HCT116 (cell line): Measurements from ENCODE around the gene SDF4. TPM values are rescaled to one million over a fixed set of nuclear protein-coding genes. Genes with fewer than 3 reads are reported as not detected.

Experiments
- ATAC-seq: fragments of 200-7000 bp; cut with Tn5 transposase; 2 replicates; pipeline ENCODE4 v1.9.1; 2020; ENCODE audit warnings: mild to moderate bottlenecking, moderate library complexity
- BruUV-seq: library from RNA; stranded (reverse); fragments of 400-500 nt; replicated peaks from 2 replicates; lab custom pipeline; 2021; lab: Mats Ljungman, UMichigan
- CTCF ChIA-PET: fragments of 300-600 bp; sonication (Branson Sonifier 250); formaldehyde crosslinking; loops from one replicate; lab custom pipeline; 2021; ENCODE audit warnings: antibody characterized with exemption; lab: Charles Lee
- POLR2A ChIA-PET: fragments of 300-600, 350-600 bp; sonication (Branson Sonifier 250); formaldehyde crosslinking; loops from one replicate; lab custom pipeline; 2021; ENCODE audit warnings: antibody characterized with exemption; lab: Charles Lee
- RAD21 ChIA-PET, 2 experiments: fragments of 300-600 bp; sonication (Branson Sonifier 250); formaldehyde crosslinking; loops; one replicate each; lab custom pipeline; 2023; ENCODE audit warnings: low total read pairs in 2 of 2; ENCODE audit not compliant: uncharacterized antibody in 2 of 2, unreplicated experiment in 2 of 2, low non-redundant PET in 1 of 2; lab: Charles Lee
- DNase-seq: peaks from one replicate; pipeline ENCODE4 v3.0.0-alpha.2; 2010; ENCODE audit warnings: low read depth, low spot score
- H2AFZ ChIP-seq: fragments of 200-600 bp; shearing (Covaris generic), sonication (generic); 2 replicates; pipeline ENCODE4 v1.6.1; 2017; ENCODE audit warnings: low read depth, mixed run types, mixed read lengths, antibody characterized with exemption, low read length; ENCODE audit not compliant: poor library complexity, severe bottlenecking
- H3K27ac ChIP-seq: 2 replicates; pipeline ENCODE4 v1.5.1; 2012; ENCODE audit warnings: low read depth, low read length
- H3K27me3 ChIP-seq: fragments of 200-600 bp; sonication (generic); 2 replicates; pipeline ENCODE4 v1.6.1; 2016; ENCODE audit warnings: mixed run types, low read length, mixed read lengths; ENCODE audit not compliant: insufficient read depth
- H3K36me3 ChIP-seq, 2 experiments: fragments of 200-500 bp in 1 of 2; fragments of 200-600 bp in 1 of 2; sonication (Bioruptor generic) in 1 of 2; sonication (generic) in 1 of 2; 2 replicates each; pipeline versions ENCODE4 v1.5.1 to v1.6.1; 2014 to 2016; ENCODE audit warnings: low read length in 2 of 2, inconsistent platforms in 1 of 2, mixed read lengths in 1 of 2, mixed run types in 1 of 2; ENCODE audit not compliant: insufficient read depth in 2 of 2, control insufficient read depth in 1 of 2
- H3K4me1 ChIP-seq, 2 experiments: fragments of 200-600 bp in 1 of 2; sonication (generic) in 1 of 2; 2 replicates each; pipeline versions ENCODE4 v1.5.1 to v1.6.1; 2012 to 2017; ENCODE audit warnings: low read length in 2 of 2, inconsistent platforms in 1 of 2, mild to moderate bottlenecking in 1 of 2, mixed read lengths in 1 of 2, mixed run types in 1 of 2, moderate library complexity in 1 of 2; ENCODE audit not compliant: insufficient read depth in 2 of 2, control insufficient read depth in 1 of 2
- H3K4me2 ChIP-seq: fragments of 200-600 bp; sonication (generic); 2 replicates; pipeline ENCODE4 v1.6.1; 2017; ENCODE audit warnings: mixed run types, low read length, mixed read lengths
- H3K4me3 ChIP-seq, 2 experiments: fragments of 200-600 bp in 1 of 2; sonication (generic) in 1 of 2; replicated peaks in 1 of 2; 2 replicates each; pipeline ENCODE4 v1.5.1; 2011 to 2016; ENCODE audit warnings: low read length in 2 of 2, control low read depth in 1 of 2, low read depth in 1 of 2, mild to moderate bottlenecking in 1 of 2, mixed read lengths in 1 of 2, mixed run types in 1 of 2
- H3K79me2 ChIP-seq: fragments of 200-600 bp; sonication (generic); 2 replicates; pipeline ENCODE4 v1.6.1; 2017; ENCODE audit warnings: mild to moderate bottlenecking, mixed run types, low read length, moderate library complexity, mixed read lengths; ENCODE audit not compliant: insufficient read depth
- H3K9ac ChIP-seq: fragments of 200-600 bp; sonication (generic); 2 replicates; pipeline ENCODE4 v1.6.1; 2016; ENCODE audit warnings: low read length, mixed read lengths
- H3K9me2 ChIP-seq: fragments of 200-600 bp; sonication (generic), shearing (Covaris generic); 2 replicates; pipeline ENCODE4 v1.6.1; 2017; ENCODE audit warnings: mixed run types, mild to moderate bottlenecking, moderate library complexity; ENCODE audit not compliant: insufficient read depth
- H3K9me3 ChIP-seq, 2 experiments: fragments of 200-500 bp in 1 of 2; fragments of 200-600 bp in 1 of 2; sonication (Bioruptor generic) in 1 of 2; sonication (generic) in 1 of 2; 2 replicates each; pipeline ENCODE4 v1.6.1; 2014 to 2017; ENCODE audit warnings: low read length in 2 of 2, mixed read lengths in 2 of 2, inconsistent platforms in 1 of 2, low read depth in 1 of 2, mild to moderate bottlenecking in 1 of 2, mixed run types in 1 of 2, moderate library complexity in 1 of 2; ENCODE audit not compliant: control insufficient read depth in 1 of 2, insufficient read depth in 1 of 2
- H4K20me1 ChIP-seq: fragments of 200-600 bp; sonication (generic), shearing (Covaris generic); 2 replicates; pipeline ENCODE4 v1.6.1; 2017; ENCODE audit warnings: mixed run types, mild to moderate bottlenecking, moderate library complexity; ENCODE audit not compliant: insufficient read depth
- CBX3 ChIP-seq: IDR thresholded peaks from 2 replicates; pipeline ENCODE4 v1.6.1; 2012; ENCODE audit warnings: low read depth
- CEBPB ChIP-seq: IDR thresholded peaks from 2 replicates; pipeline ENCODE4 v1.6.1; 2012; ENCODE audit warnings: low read depth
- EGR1 ChIP-seq: IDR thresholded peaks from 2 replicates; pipeline ENCODE4 v1.6.1; 2012; ENCODE audit warnings: low read depth
- ELF1 ChIP-seq: IDR thresholded peaks from 2 replicates; pipeline ENCODE4 v1.6.1; 2012; ENCODE audit warnings: low read depth, borderline replicate concordance
- EZH2 ChIP-seq: fragments of 200-600 bp; sonication (generic); IDR thresholded peaks from 2 replicates; pipeline ENCODE4 v1.6.1; 2017; ENCODE audit warnings: antibody characterized with exemption, mixed run types
- EZH2phosphoT487 ChIP-seq: fragments of 200-600 bp; IDR thresholded peaks from 2 replicates; pipeline ENCODE4 v1.6.1; 2018; ENCODE audit warnings: antibody characterized with exemption, borderline replicate concordance
- FOSL1 ChIP-seq: IDR thresholded peaks from 2 replicates; pipeline ENCODE4 v1.6.1; 2012; ENCODE audit warnings: low read depth
- JUND ChIP-seq: IDR thresholded peaks from 2 replicates; pipeline ENCODE4 v1.6.1; 2012
- POLR2AphosphoS5 ChIP-seq: IDR thresholded peaks from 2 replicates; pipeline ENCODE4 v1.6.1; 2011; ENCODE audit warnings: mild to moderate bottlenecking, low read depth, low read length, moderate library complexity
- SP1 ChIP-seq: IDR thresholded peaks from 2 replicates; pipeline ENCODE4 v1.6.1; 2012; ENCODE audit warnings: low read depth
- TCF7L2 ChIP-seq: IDR thresholded peaks from 2 replicates; pipeline ENCODE4 v1.7.0; 2011; ENCODE audit warnings: borderline replicate concordance, inconsistent platforms; ENCODE audit not compliant: insufficient read depth, insufficient read length; ENCODE audit errors: extremely low read depth
- YY1 ChIP-seq: IDR thresholded peaks from 2 replicates; pipeline ENCODE4 v1.6.1; 2011; ENCODE audit warnings: low read length, low read depth, moderate library complexity, mild to moderate bottlenecking; ENCODE audit not compliant: insufficient replicate concordance; ENCODE audit errors: extremely low read depth
- ZFX ChIP-seq: fragments of 450-650 bp; IDR thresholded peaks from 2 replicates; pipeline ENCODE4 v1.6.1; 2017
- ZNF274 ChIP-seq: fragments of 200-500 bp; sonication (Bioruptor generic); IDR thresholded peaks from 2 replicates; pipeline ENCODE4 v1.6.1; 2014; ENCODE audit warnings: mild to moderate bottlenecking, low read depth, low read length, inconsistent platforms
- intact Hi-C: fragments of 100-400 bp; cut with micrococcal nuclease; formaldehyde crosslinking; loops from 2 replicates; pipeline ENCODE4 v1.10.0; 2022
- total RNA-seq: library from RNA; stranded (reverse); gene quantifications from one replicate; pipeline ENCODE4 v1.2.1, GENCODE V29; 2021; ENCODE audit not compliant: unreplicated experiment
- TF ChIP-seq, protein P1 (sequence below), 3 experiments: fragments of 200-600 bp in 1 of 3; sonication (generic) in 1 of 3; IDR thresholded peaks in 2 of 3; conservative IDR thresholded peaks in 1 of 3; 2 replicates each; pipeline ENCODE4 v1.5.1; 2012 to 2017; ENCODE audit warnings: low read depth in 2 of 3, low read length in 2 of 3, antibody characterized with exemption in 1 of 3, borderline replicate concordance in 1 of 3, control low read depth in 1 of 3, mild to moderate bottlenecking in 1 of 3, mixed read lengths in 1 of 3, mixed run types in 1 of 3, moderate library complexity in 1 of 3; ENCODE audit not compliant: insufficient read depth in 1 of 3
- TF ChIP-seq, protein P2 (sequence below): IDR thresholded peaks from 2 replicates; pipeline ENCODE4 v1.6.1; 2012
- TF ChIP-seq, protein P3 (sequence below): IDR thresholded peaks from 2 replicates; pipeline ENCODE4 v1.6.1; 2011; ENCODE audit warnings: mild to moderate bottlenecking, low read length, moderate library complexity; ENCODE audit not compliant: insufficient replicate concordance; ENCODE audit errors: extremely low read depth

SDF4 gene
- total RNA-seq, 1 experiment from 2014 or later = 133 TPM

DNA sequence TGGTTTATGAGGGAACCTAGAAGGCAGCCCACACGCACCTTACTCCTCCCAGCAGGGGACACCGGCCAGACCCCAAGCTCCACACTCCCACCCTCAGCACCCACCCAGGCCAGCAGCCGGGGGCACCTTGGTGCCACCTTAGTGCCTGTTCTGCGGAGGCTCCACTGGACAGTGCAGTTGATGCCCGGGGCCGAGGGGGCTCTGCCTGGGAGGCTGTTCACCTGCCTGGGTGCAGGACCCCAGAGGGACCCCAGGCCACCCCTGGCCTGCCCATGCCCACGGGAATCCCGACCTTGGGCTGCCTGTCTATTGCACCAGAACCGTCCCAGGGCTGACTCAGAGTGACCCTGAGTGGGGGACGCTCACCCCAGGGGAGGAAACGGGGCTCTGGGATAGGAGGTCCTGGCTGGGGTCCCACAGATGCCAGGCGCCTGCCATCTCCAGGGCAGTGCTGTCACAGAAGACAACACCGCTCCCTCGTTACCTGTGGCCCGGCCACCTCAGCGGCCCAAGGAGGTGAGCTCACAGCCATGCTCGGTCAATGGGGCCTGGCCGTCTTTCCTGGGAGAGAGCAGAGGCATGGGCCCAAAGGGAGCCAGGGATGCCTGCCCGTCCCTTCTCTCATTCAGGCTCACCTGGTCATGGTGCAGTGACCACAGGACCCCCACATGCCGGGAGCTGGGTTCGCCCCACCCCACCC lies 49.1 kb upstream of the SDF4 start (continued):
- TF ChIP-seq, protein P1, sequence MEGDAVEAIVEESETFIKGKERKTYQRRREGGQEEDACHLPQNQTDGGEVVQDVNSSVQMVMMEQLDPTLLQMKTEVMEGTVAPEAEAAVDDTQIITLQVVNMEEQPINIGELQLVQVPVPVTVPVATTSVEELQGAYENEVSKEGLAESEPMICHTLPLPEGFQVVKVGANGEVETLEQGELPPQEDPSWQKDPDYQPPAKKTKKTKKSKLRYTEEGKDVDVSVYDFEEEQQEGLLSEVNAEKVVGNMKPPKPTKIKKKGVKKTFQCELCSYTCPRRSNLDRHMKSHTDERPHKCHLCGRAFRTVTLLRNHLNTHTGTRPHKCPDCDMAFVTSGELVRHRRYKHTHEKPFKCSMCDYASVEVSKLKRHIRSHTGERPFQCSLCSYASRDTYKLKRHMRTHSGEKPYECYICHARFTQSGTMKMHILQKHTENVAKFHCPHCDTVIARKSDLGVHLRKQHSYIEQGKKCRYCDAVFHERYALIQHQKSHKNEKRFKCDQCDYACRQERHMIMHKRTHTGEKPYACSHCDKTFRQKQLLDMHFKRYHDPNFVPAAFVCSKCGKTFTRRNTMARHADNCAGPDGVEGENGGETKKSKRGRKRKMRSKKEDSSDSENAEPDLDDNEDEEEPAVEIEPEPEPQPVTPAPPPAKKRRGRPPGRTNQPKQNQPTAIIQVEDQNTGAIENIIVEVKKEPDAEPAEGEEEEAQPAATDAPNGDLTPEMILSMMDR (IDR thresholded peaks at IDR 0.05 in 2 of 3, conservative IDR thresholded peaks at IDR 0.05 in 1 of 3; ENCODE audit: borderline replicate concordance in 1 of 3, insufficient read depth in 1 of 3, low read depth in 2 of 3, low read length in 2 of 3) = no peak
- TF ChIP-seq FOSL1 = no peak
- TF ChIP-seq, protein P2, sequence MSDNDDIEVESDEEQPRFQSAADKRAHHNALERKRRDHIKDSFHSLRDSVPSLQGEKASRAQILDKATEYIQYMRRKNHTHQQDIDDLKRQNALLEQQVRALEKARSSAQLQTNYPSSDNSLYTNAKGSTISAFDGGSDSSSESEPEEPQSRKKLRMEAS = no peak
- TF ChIP-seq, all 23 proteins: peak for 0

DNA sequence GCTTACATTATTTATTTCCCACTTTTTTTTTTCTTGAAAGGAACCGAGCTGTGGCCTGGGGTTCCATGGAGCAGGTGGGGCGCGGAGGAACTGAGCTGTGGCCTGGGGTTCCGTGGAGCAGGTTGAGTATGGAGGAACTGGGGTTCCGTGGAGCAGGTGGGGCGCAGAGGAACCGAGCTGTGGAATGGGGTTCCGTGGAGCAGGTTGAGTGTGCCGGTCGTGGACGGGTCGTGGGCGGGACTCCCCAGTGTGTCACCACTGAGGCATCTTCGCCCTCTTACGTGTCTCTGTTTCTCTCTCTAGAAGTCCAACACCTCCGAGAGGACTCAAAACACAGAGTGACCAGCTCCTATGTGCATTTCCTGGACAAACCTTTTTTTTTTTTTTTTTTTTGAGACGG lies 47.2 kb upstream of the SDF4 start:
- Histone ChIP-seq H3K9me2 (no peaks in the 10 kb centered on the region), H3K4me3 (no peak overlapping the region), H3K79me2 (no peaks in the 10 kb centered on the region), H3K4me2 (no peak overlapping the region), H3K9me3 (no peaks in the 10 kb centered on the region), H3K27ac (no peak overlapping the region), H3K9ac (no peak overlapping the region), H4K20me1 (no peaks in the 10 kb centered on the region), H2AFZ (no peak overlapping the region), H3K36me3 (no peaks in the 10 kb centered on the region), H3K4me1 (peaks cover 6 to 34% of the 10 kb centered on the region in 2 experiments; a peak in 3 of 4 replicates), H3K27me3 (no peaks in the 10 kb centered on the region)
- DNase-seq (no peak), ATAC-seq (no peak)
- intact Hi-C loops = no loop called here
- BruUV-seq = no TSS peak
- ChIA-PET POLR2A (interaction anchor here (0.7 kb wide), 1 partner anchor 69 kb away, joined by 4 read pairs; no protein-coding TSS in a partner anchor), RAD21 (no interaction called here), CTCF (interaction anchor here (2.7 kb wide), 1 partner anchor 12 kb away, joined by 7 read pairs; no protein-coding TSS in a partner anchor)
- no peak for TF ChIP-seq TCF7L2
- no peak for TF ChIP-seq YY1
- no peak for TF ChIP-seq EZH2phosphoT487
- TF ChIP-seq POLR2AphosphoS5 = no peak
- TF ChIP-seq SP1 = no peak
- TF ChIP-seq CEBPB = no peak
- no peak for TF ChIP-seq EGR1
- TF ChIP-seq, protein P2 = no peak
- TF ChIP-seq, protein P1 (IDR thresholded peaks at IDR 0.05 in 2 of 3, conservative IDR thresholded peaks at IDR 0.05 in 1 of 3; ENCODE audit: borderline replicate concordance in 1 of 3, insufficient read depth in 1 of 3, low read depth in 2 of 3, low read length in 2 of 3) = no peak
- no peak for TF ChIP-seq CBX3
- TF ChIP-seq, protein P3, sequence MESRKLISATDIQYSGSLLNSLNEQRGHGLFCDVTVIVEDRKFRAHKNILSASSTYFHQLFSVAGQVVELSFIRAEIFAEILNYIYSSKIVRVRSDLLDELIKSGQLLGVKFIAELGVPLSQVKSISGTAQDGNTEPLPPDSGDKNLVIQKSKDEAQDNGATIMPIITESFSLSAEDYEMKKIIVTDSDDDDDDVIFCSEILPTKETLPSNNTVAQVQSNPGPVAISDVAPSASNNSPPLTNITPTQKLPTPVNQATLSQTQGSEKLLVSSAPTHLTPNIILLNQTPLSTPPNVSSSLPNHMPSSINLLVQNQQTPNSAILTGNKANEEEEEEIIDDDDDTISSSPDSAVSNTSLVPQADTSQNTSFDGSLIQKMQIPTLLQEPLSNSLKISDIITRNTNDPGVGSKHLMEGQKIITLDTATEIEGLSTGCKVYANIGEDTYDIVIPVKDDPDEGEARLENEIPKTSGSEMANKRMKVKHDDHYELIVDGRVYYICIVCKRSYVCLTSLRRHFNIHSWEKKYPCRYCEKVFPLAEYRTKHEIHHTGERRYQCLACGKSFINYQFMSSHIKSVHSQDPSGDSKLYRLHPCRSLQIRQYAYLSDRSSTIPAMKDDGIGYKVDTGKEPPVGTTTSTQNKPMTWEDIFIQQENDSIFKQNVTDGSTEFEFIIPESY = no peak
- no peak for TF ChIP-seq JUND
- TF ChIP-seq EZH2 = no peak
- no peak for TF ChIP-seq ZFX
- TF ChIP-seq FOSL1 = no peak
- TF ChIP-seq ZNF274 = no peak
- no peak for TF ChIP-seq ELF1
